Esophagus squamous epithelium (tissue), 4 donors: Measurements from ENCODE around the gene KRT3.

ENCODE experiments used
- CTCF ChIP-seq, 6 experiments: fragments of 450-650 bp in 4 of 6; fragments of 200-600 bp in 2 of 6; sonication (generic) in 2 of 6; IDR thresholded peaks; one replicate each; pipeline ENCODE4 v1.5.1; 2016 to 2019; ENCODE audit warnings: antibody characterized with exemption in 6 of 6, mild to moderate bottlenecking in 4 of 6, moderate library complexity in 4 of 6
- POLR2A ChIP-seq, 4 donors: fragments of 450-650 bp; IDR thresholded peaks; one replicate each; pipeline ENCODE4 v1.6.1; 2017; ENCODE audit warnings: antibody characterized with exemption in 4 of 4, mild to moderate bottlenecking in 4 of 4, moderate library complexity in 3 of 4

- TF ChIP-seq POLR2A (IDR thresholded peaks at IDR 0.05) = no peak
- TF ChIP-seq CTCF (IDR thresholded peaks at IDR 0.05) = no peak
Measured at GRCh38 chr12:52751795-52752194, 44.1 kb downstream of the KRT3 start.
